Measurements from ENCODE around the gene NUP98. TPM values are rescaled to one million over a fixed set of nuclear protein-coding genes. Genes with fewer than 3 reads are reported as not detected.

NUP98 gene
- total RNA-seq, 1 donor from 2014 or later, result 47.8 TPM

GRCh38 chr11:3810951-3811350 lies 13.6 kb upstream of the NUP98 start:
- Mint-ChIP-seq H3K4me1 (ENCODE audit: low read depth) (peaks cover 13% of the 10 kb centered on the region), H3K27me3 (ENCODE audit: low read depth) (no peaks in the 10 kb centered on the region), H3K4me3 (ENCODE audit: unreplicated experiment) (no peak overlapping the region), H3K27ac (ENCODE audit: unreplicated experiment) (no peak overlapping the region), H3K9me3 (ENCODE audit: low read depth) (no peaks in the 10 kb centered on the region), H3K36me3 (ENCODE audit: low read depth) (no peaks in the 10 kb centered on the region)
- TF ChIP-seq CTCF (IDR thresholded peaks at IDR 0.05), result no peak
- DNase-seq (ENCODE audit: low spot score), result no peak

GRCh38 chr11:3810446-3810845 lies 13.1 kb upstream of the NUP98 start:
- Mint-ChIP-seq H3K36me3 (ENCODE audit: low read depth) (no peaks in the 10 kb centered on the region), H3K9me3 (ENCODE audit: low read depth) (no peaks in the 10 kb centered on the region), H3K27ac (ENCODE audit: unreplicated experiment) (no peak overlapping the region), H3K4me3 (ENCODE audit: unreplicated experiment) (no peak overlapping the region), H3K27me3 (ENCODE audit: low read depth) (no peaks in the 10 kb centered on the region), H3K4me1 (ENCODE audit: low read depth) (peaks cover 13% of the 10 kb centered on the region)
- no peak for DNase-seq (ENCODE audit: low spot score)
- TF ChIP-seq CTCF (IDR thresholded peaks at IDR 0.05), result no peak

- no peak for TF ChIP-seq CTCF (IDR thresholded peaks at IDR 0.05)
- no peak for DNase-seq (ENCODE audit: low spot score)
- Mint-ChIP-seq H3K36me3 (ENCODE audit: low read depth) (no peaks in the 10 kb centered on the region), H3K9me3 (ENCODE audit: low read depth) (no peaks in the 10 kb centered on the region), H3K4me3 (ENCODE audit: unreplicated experiment) (no peak overlapping the region), H3K27me3 (ENCODE audit: low read depth) (no peaks in the 10 kb centered on the region), H3K27ac (ENCODE audit: unreplicated experiment) (no peak overlapping the region), H3K4me1 (ENCODE audit: low read depth) (peaks cover 13% of the 10 kb centered on the region)
Measured at GRCh38 chr11:3809624-3809928, 12.2 kb upstream of the NUP98 start.

- Mint-ChIP-seq H3K9me3 (ENCODE audit: low read depth) (no peaks in the 10 kb centered on the region), H3K4me3 (ENCODE audit: unreplicated experiment) (peak overlapping the region; percentile 96), H3K27me3 (ENCODE audit: low read depth) (no peaks in the 10 kb centered on the region), H3K27ac (ENCODE audit: unreplicated experiment) (no peak overlapping the region), H3K4me1 (ENCODE audit: low read depth) (peaks cover 16% of the 10 kb centered on the region), H3K36me3 (ENCODE audit: low read depth) (no peaks in the 10 kb centered on the region)
- TF ChIP-seq CTCF (IDR thresholded peaks at IDR 0.05), result peak; percentile 64
- DNase-seq (ENCODE audit: low spot score), result no peak
Measured at GRCh38 chr11:3808861-3809623, 11.7 kb upstream of the NUP98 start.

GRCh38 chr11:3807909-3808860 lies 10.8 kb upstream of the NUP98 start, which contains the start of gene PGAP2:
TSS of gene PGAP2 (plus strand) at chr11:3808560. CDS start at chr11:3811260, 2,700 bp downstream.
- no peak for DNase-seq (ENCODE audit: low spot score)
- no peaks in the 10 kb centered on the region for H3K36me3 Mint-ChIP-seq (ENCODE audit: low read depth)
- H3K4me1 Mint-ChIP-seq (ENCODE audit: low read depth), result peaks cover 18% of the 10 kb centered on the region
- H3K27ac Mint-ChIP-seq (ENCODE audit: unreplicated experiment), result peak within 1 kb of the TSS; percentile 75
- H3K9me3 Mint-ChIP-seq (ENCODE audit: low read depth), result no peaks in the 10 kb centered on the region
- no peaks in the 10 kb centered on the region for H3K27me3 Mint-ChIP-seq (ENCODE audit: low read depth)
- TF ChIP-seq CTCF (IDR thresholded peaks at IDR 0.05), result peak; percentile 82
- peak within 1 kb of the TSS; percentile 96 for H3K4me3 Mint-ChIP-seq (ENCODE audit: unreplicated experiment)

All from chondrocyte (in vitro differentiated cells).